Kidney epithelial cell (primary cell): ENCODE data around the gene IPMK. TPM values are rescaled to one million over a fixed set of nuclear protein-coding genes. Genes with fewer than 3 reads are reported as not detected.
A peak's percentile ranks its signal among the peaks of the same experiment; 100 is the strongest.

Experiments used
- DNase-seq: peaks from one replicate; pipeline ENCODE4 v3.0.0-alpha.2; 2010; ENCODE audit warnings: low read depth
- H3K27me3 ChIP-seq: 2 replicates; pipeline ENCODE4 v1.6.0; 2011; ENCODE audit warnings: low read length; ENCODE audit not compliant: control insufficient read depth, insufficient read depth
- H3K36me3 ChIP-seq: 2 replicates; pipeline ENCODE4 v1.5.1; 2011; ENCODE audit warnings: low read length; ENCODE audit not compliant: control insufficient read depth, insufficient read depth
- H3K4me3 ChIP-seq: 2 replicates; pipeline ENCODE4 v1.5.1; 2011; ENCODE audit warnings: low read depth, mild to moderate bottlenecking, control low read depth, low read length
- CTCF ChIP-seq: IDR thresholded peaks from 2 replicates; pipeline ENCODE4 v1.5.1; 2011; ENCODE audit warnings: mild to moderate bottlenecking, moderate library complexity, low read length, control low read depth, inconsistent platforms; ENCODE audit not compliant: insufficient read depth, poor library complexity, severe bottlenecking
- total RNA-seq: library from RNA; depleted of rRNA; stranded (reverse); fragments of >200 nt; gene quantifications from 2 replicates; pipeline ENCODE4 v1.2.3, GENCODE V29; 2015

IPMK gene
- 5.1 and 5.6 TPM in 2 replicates for total RNA-seq

- Histone ChIP-seq H3K4me3 (peak within 1 kb of the TSS; percentile 81), H3K27me3 (no peaks in the 10 kb centered on the region), H3K36me3 (no peaks in the 10 kb centered on the region)
- TF ChIP-seq CTCF, result no peak
- DNase-seq, result no peak
Measured at GRCh38 chr10:58267713-58268453, at the start of gene IPMK. Gene IPMK, minus strand, starts transcription at chr10:58267894. Its CDS starts 283 bp downstream, at chr10:58267611.

DNA sequence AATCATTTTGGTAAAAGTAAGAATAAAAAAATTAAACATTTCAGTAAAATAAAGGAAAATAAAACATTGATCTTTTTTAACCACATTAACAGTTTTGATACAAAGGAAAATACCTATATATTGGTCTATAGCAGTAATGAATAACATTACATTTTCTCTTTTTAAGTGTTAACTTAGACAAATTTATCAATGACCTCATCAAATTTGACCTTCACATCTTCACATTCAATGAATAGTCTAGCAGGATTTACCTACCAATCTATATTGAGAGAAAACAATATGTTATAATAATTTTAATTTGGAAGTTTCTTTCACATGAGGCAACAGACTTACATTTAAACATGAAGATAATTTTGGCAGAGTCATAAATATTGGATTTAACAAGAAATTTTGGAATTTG lies 49.2 kb upstream of the IPMK start:
- Histone ChIP-seq H3K4me3 (no peak overlapping the region), H3K27me3 (no peaks in the 10 kb centered on the region), H3K36me3 (no peaks in the 10 kb centered on the region)
- TF ChIP-seq CTCF, result no peak
- no peak for DNase-seq

DNA sequence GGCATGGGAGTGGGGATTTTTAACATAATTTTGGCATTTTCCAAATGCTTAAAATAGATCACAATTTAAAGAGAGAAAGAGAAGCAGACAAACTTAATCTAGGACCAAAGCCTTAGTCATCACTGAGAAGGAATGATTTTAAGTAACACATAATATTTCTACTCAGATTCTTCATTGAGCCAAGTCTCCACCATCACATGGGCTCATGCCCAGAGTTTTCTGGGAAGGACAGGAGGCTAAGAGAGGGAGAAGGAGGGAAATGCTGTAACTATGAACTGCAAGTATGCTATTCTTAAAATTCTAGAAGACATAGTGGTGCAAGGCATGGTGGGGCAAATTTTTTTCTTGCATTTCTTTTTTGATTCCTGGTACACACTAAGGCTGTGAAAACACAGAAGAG lies 43.3 kb upstream of the IPMK start:
- DNase-seq, result no peak
- H3K4me3 ChIP-seq, result no peak overlapping the region
- TF ChIP-seq CTCF, result no peak
- no peaks in the 10 kb centered on the region for H3K27me3 ChIP-seq
- no peaks in the 10 kb centered on the region for H3K36me3 ChIP-seq

DNA sequence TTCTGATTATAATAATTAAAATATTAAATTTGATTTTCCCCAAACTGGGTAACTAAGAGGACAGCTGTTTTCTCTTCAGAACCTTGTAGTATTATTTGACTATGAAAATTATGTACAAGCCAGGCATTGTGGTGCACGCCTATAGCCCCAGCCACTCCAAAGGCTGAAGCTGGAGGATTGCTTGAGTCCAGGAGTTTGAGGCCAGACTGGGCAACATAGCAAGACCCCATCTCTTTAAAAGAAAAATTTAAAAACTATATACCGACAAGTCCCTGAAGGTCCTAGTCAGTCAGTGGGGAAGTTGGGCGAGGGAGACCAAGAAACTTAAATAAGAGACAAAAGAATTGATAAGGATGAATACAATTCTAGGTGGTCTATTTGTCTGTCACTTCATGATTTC lies 40.0 kb upstream of the IPMK start:
- Histone ChIP-seq H3K36me3 (no peaks in the 10 kb centered on the region), H3K4me3 (no peak overlapping the region), H3K27me3 (no peaks in the 10 kb centered on the region)
- DNase-seq, result no peak
- TF ChIP-seq CTCF, result no peak

DNA sequence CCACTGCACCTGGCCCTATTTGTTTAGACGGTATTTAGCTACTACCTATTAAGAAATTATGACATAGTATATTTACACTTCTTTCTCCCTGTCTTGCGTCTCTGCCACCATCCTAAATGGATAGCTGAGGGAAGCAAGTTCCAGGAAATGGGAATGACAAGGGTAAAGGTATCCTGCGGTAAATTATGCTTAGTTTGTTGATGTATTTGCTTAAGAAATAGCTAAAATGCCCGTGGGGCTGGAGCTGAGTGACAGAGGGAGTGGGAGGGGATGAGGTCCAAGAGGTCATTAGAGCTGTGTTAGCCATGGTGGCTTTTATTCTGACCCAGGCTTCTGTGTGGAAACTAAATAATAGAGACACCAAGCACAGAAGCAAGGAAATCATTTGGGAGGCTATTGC lies 38.1 kb upstream of the IPMK start:
- Histone ChIP-seq H3K27me3 (no peaks in the 10 kb centered on the region), H3K36me3 (no peaks in the 10 kb centered on the region), H3K4me3 (no peak overlapping the region)
- no peak for DNase-seq
- no peak for TF ChIP-seq CTCF

GRCh38 chr10:58304099-58304633 lies 36.5 kb upstream of the IPMK start:
- H3K4me3 ChIP-seq, result no peak overlapping the region
- no peaks in the 10 kb centered on the region for H3K27me3 ChIP-seq
- no peaks in the 10 kb centered on the region for H3K36me3 ChIP-seq
- no peak for TF ChIP-seq CTCF
- no peak for DNase-seq
